GM12878 (cell line): ENCODE data around the gene REPS1. TPM values are rescaled to one million over a fixed set of nuclear protein-coding genes. Genes with fewer than 3 reads are reported as not detected.

ENCODE experiments used
- E2F8 ChIP-seq: fragments of 450-650 bp; IDR thresholded peaks from 2 replicates; pipeline ENCODE4 v1.6.1; 2018; ENCODE audit warnings: mild to moderate bottlenecking, low read depth, moderate library complexity; ENCODE audit not compliant: partially characterized antibody
- MAX ChIP-seq: IDR thresholded peaks from 2 replicates; pipeline ENCODE4 v1.6.1; 2012; ENCODE audit warnings: low read depth, low read length, improper control_type of control experiment
- NFYB ChIP-seq: IDR thresholded peaks from 2 replicates; pipeline ENCODE4 v1.6.1; 2011; ENCODE audit warnings: low read depth, mild to moderate bottlenecking, low read length, improper control_type of control experiment, moderate library complexity; ENCODE audit not compliant: insufficient read depth
- NKRF ChIP-seq: fragments of 450-650 bp; conservative IDR thresholded peaks from 2 replicates; pipeline ENCODE4 v1.6.1; 2017; ENCODE audit warnings: mild to moderate bottlenecking, moderate library complexity
- PAX8 ChIP-seq: fragments of 450-650 bp; IDR thresholded peaks from 2 replicates; pipeline ENCODE4 v1.6.1; 2017; ENCODE audit warnings: mild to moderate bottlenecking, moderate library complexity
- SPI1 ChIP-seq: IDR thresholded peaks from 2 replicates; pipeline ENCODE4 v1.6.1; 2011; ENCODE audit warnings: low read depth, mild to moderate bottlenecking, low read length, moderate library complexity, borderline replicate concordance; ENCODE audit not compliant: insufficient read depth
- STAT1 ChIP-seq: fragments of 450-650 bp; conservative IDR thresholded peaks from 2 replicates; pipeline ENCODE4 v1.6.1; 2014; ENCODE audit warnings: antibody characterized with exemption, mild to moderate bottlenecking
- ZBTB33 ChIP-seq: fragments of 450-650 bp; IDR thresholded peaks from 2 replicates; pipeline ENCODE4 v1.6.1; 2017; ENCODE audit warnings: mild to moderate bottlenecking
- polyA plus RNA-seq, 11 experiments: library from polyadenylated mRNA; depleted of rRNA in 4 of 11; unstranded in 6 of 11; stranded (reverse) in 5 of 11; fragments of >200 nt; fragmentation: Nextera tagmentation in 4 of 11; fragmentation: Illumina TruSeq in 1 of 11; extraction: Ambion mirVana in 4 of 11; extraction: Trizol in 1 of 11; gene quantifications; 1 replicate in 1 of 11; 2 replicates in 10 of 11; pipeline versions ENCODE4 v1.2.1 to v1.2.3, GENCODE V29; 2011 to 2016; ENCODE audit warnings: inconsistent platforms in 2 of 11, missing spikeins in 2 of 11, low read depth in 1 of 11
- total RNA-seq, 4 experiments: library from RNA; depleted of rRNA in 3 of 4; stranded (reverse); fragments of >200 nt in 3 of 4; fragmentation: Illumina TruSeq in 1 of 4; extraction: Trizol in 1 of 4; gene quantifications; 2 replicates each; pipeline versions ENCODE4 v1.2.1 to v1.2.3, GENCODE V29; 2013 to 2021

The REPS1 gene
- total and polyA plus RNA-seq, 10 of the 15 experiments (the other 5 are each of a cell fraction or from before 2014, with no cell fraction given), result 13.7 to 59.3 (median 31.7) TPM

GRCh38 chr6:138873191-138873590 lies 114.9 kb downstream of the REPS1 start (continued):
- TF ChIP-seq ZBTB33 (no peak), SPI1 (no peak), MAX (no peak), E2F8 (no peak), NFYB (no peak), STAT1 (no peak), NKRF (no peak), PAX8 (no peak)
